HEK293T (cell line): Measurements from ENCODE around the gene PRSS56.

Source experiments
- ARNT ChIP-seq: fragments of 450-650 bp; IDR thresholded peaks from 2 replicates; pipeline ENCODE4 v1.6.1; 2017; ENCODE audit warnings: mild to moderate bottlenecking
- BHLHE40 ChIP-seq: fragments of 450-650 bp; IDR thresholded peaks from 2 replicates; pipeline ENCODE4 v1.6.1; 2016; ENCODE audit warnings: mild to moderate bottlenecking, moderate library complexity, borderline replicate concordance
- ELF4 ChIP-seq: fragments of 450-650 bp; IDR thresholded peaks from 2 replicates; pipeline ENCODE4 v1.6.1; 2017; ENCODE audit warnings: antibody characterized with exemption
- FOXA1 ChIP-seq: fragments of 450-650 bp; IDR thresholded peaks from 2 replicates; pipeline ENCODE4 v1.6.1; 2016; ENCODE audit warnings: mild to moderate bottlenecking
- FOXK2 ChIP-seq: fragments of 450-650 bp; IDR thresholded peaks from 2 replicates; pipeline ENCODE4 v1.6.1; 2016; ENCODE audit warnings: mild to moderate bottlenecking
- FOXM1 ChIP-seq: fragments of 450-650 bp; IDR thresholded peaks from 2 replicates; pipeline ENCODE4 v1.6.1; 2017; ENCODE audit warnings: mild to moderate bottlenecking, borderline replicate concordance
- LEF1 ChIP-seq: fragments of 450-650 bp; IDR thresholded peaks from 2 replicates; pipeline ENCODE4 v1.6.1; 2017; ENCODE audit warnings: mild to moderate bottlenecking, borderline replicate concordance
- PKNOX1 ChIP-seq: fragments of 450-650 bp; IDR thresholded peaks from 2 replicates; pipeline ENCODE4 v1.6.1; 2016
- SP1 ChIP-seq: fragments of 450-650 bp; IDR thresholded peaks from 2 replicates; pipeline ENCODE4 v1.6.1; 2017
- SUZ12 ChIP-seq: fragments of 450-650 bp; IDR thresholded peaks from 2 replicates; pipeline ENCODE4 v1.6.1; 2016; ENCODE audit warnings: mild to moderate bottlenecking
- TARDBP ChIP-seq: fragments of 450-650 bp; IDR thresholded peaks from 2 replicates; pipeline ENCODE4 v1.6.1; 2016
- ZNF384 ChIP-seq: fragments of 450-650 bp; IDR thresholded peaks from 2 replicates; pipeline ENCODE4 v1.6.1; 2016

- TF ChIP-seq LEF1 (no peak), BHLHE40 (no peak), TARDBP (no peak), FOXA1 (no peak), ARNT (no peak), FOXM1 (no peak), PKNOX1 (no peak), SP1 (no peak), SUZ12 (no peak), FOXK2 (no peak), ELF4 (no peak), ZNF384 (no peak)
Observed at GRCh38 chr2:232486558-232487384, 33.4 kb upstream of the PRSS56 start.
